GM19023 (cell line): Measurements from ENCODE around the gene NPLOC4.
"Not testable (repeated sequence)": the region's sequence is repeated elsewhere in the genome, so short reads cannot be mapped to it uniquely, and the experiment has no call there.

Experiments
- ATAC-seq: cut with Tn5 transposase; IDR thresholded peaks from one replicate; pipeline ENCODE4 v1.9.1; 2021; ENCODE audit warnings: mild to moderate bottlenecking, moderate library complexity; ENCODE audit not compliant: unreplicated experiment

The NPLOC4 gene

GRCh38 chr17:81636505-81637288 lies at the start of gene NPLOC4, which contains the start of gene TSPAN10:
TSS of gene NPLOC4 (minus strand) at chr17:81637112. CDS start at chr17:81636930, 182 bp downstream.
TSS of gene TSPAN10 (plus strand) at chr17:81637196. CDS start at chr17:81642413, 5,217 bp downstream.
- peak; percentile 74 for ATAC-seq

GRCh38 chr17:81686614-81687013 lies 49.7 kb upstream of the NPLOC4 start:
- no peak for ATAC-seq

GRCh38 chr17:81685108-81685507 lies 48.2 kb upstream of the NPLOC4 start:
- no peak for ATAC-seq

- no peak for ATAC-seq
Measured at GRCh38 chr17:81684442-81684911, 47.6 kb upstream of the NPLOC4 start.

GRCh38 chr17:81683584-81684441 lies 46.9 kb upstream of the NPLOC4 start, which contains the start of the genes ARL16 and HGS:
TSS of gene ARL16 (minus strand) at chr17:81683797. CDS start at chr17:81683753, 44 bp downstream.
TSS of gene HGS (plus strand) at chr17:81684011. CDS start at chr17:81684067, 56 bp downstream.
- peak; percentile 92 for ATAC-seq

- ATAC-seq, result peak; percentile 12
Measured at GRCh38 chr17:81683208-81683583, 46.3 kb upstream of the NPLOC4 start.

- no peak for ATAC-seq
Measured at GRCh38 chr17:81682565-81683207, 45.8 kb upstream of the NPLOC4 start.

- ATAC-seq, result no peak
Measured at GRCh38 chr17:81681672-81682071, 44.8 kb upstream of the NPLOC4 start.

- ATAC-seq, result no peak
Measured at GRCh38 chr17:81680150-81680549, 43.2 kb upstream of the NPLOC4 start.

- no peak for ATAC-seq
Measured at GRCh38 chr17:81676906-81677305, 40.0 kb upstream of the NPLOC4 start.

GRCh38 chr17:81675515-81676221 lies 38.8 kb upstream of the NPLOC4 start:
- not testable (repeated sequence) for ATAC-seq

GRCh38 chr17:81673561-81674258 lies 36.8 kb upstream of the NPLOC4 start:
- ATAC-seq, result no peak

- ATAC-seq, result no peak
Measured at GRCh38 chr17:81672954-81673353, 36.0 kb upstream of the NPLOC4 start.

- ATAC-seq, result no peak
Measured at GRCh38 chr17:81672504-81672903, 35.6 kb upstream of the NPLOC4 start.

- no peak for ATAC-seq
Measured at GRCh38 chr17:81667754-81668153, 30.8 kb upstream of the NPLOC4 start.

GRCh38 chr17:81666342-81667191 lies 29.7 kb upstream of the NPLOC4 start, which contains the start of the genes CCDC137 and OXLD1:
TSS of gene CCDC137 (plus strand) at chr17:81666737. CDS start at chr17:81666767, 30 bp downstream.
TSS of gene OXLD1 (minus strand) at chr17:81666605. CDS start at chr17:81666577, 28 bp downstream.
- peak; percentile 89 for ATAC-seq

GRCh38 chr17:81666092-81666341 lies 29.1 kb upstream of the NPLOC4 start:
- peak; percentile 8 for ATAC-seq

- ATAC-seq, result no peak
Measured at GRCh38 chr17:81665205-81666091, 28.5 kb upstream of the NPLOC4 start.
